PC-3 (cell line): ENCODE results near the gene ARF1. TPM values are rescaled to one million over a fixed set of nuclear protein-coding genes. Genes with fewer than 3 reads are reported as not detected.

Experiments used
- ATAC-seq: fragments of 200-7000 bp; cut with Tn5 transposase; 2 replicates; pipeline ENCODE4 v1.9.1; 2020; ENCODE audit warnings: mild to moderate bottlenecking, moderate library complexity
- BruUV-seq: library from RNA; stranded (reverse); fragments of 400-500 nt; replicated peaks from 2 replicates; lab custom pipeline; 2021; lab: Mats Ljungman, UMichigan
- CTCF ChIA-PET: fragments of 300-600 bp; sonication (Branson Sonifier 250); formaldehyde crosslinking; loops from one replicate; lab custom pipeline; 2022; ENCODE audit warnings: antibody characterized with exemption; lab: Charles Lee
- POLR2A ChIA-PET: fragments of 300-600 bp; sonication (Branson Sonifier 250); formaldehyde crosslinking; loops from one replicate; lab custom pipeline; 2022; ENCODE audit warnings: antibody characterized with exemption; ENCODE audit not compliant: unreplicated experiment; lab: Charles Lee
- DNase-seq: peaks from one replicate; pipeline ENCODE4 v3.0.0-alpha.2; 2015
- H2AFZ ChIP-seq: fragments of 300-600 bp; sonication (generic); 2 replicates; pipeline ENCODE4 v1.6.0; 2016; ENCODE audit warnings: antibody characterized with exemption, low read length
- H3F3A ChIP-seq: fragments of 300-600 bp; sonication (generic); one replicate; pipeline ENCODE4 v1.6.0; 2017; ENCODE audit warnings: antibody characterized with exemption, low read length, control low read depth, mild to moderate bottlenecking; ENCODE audit not compliant: unreplicated experiment
- H3K27ac ChIP-seq: fragments of 300-600 bp; sonication (generic); 2 replicates; pipeline ENCODE4 v1.5.1; 2016; ENCODE audit warnings: mild to moderate bottlenecking, low read length
- H3K27me3 ChIP-seq: fragments of 300-600 bp; sonication (generic); 2 replicates; pipeline ENCODE4 v1.6.1; 2016; ENCODE audit warnings: low read length, mixed read lengths
- H3K36me3 ChIP-seq: fragments of 300-600 bp; sonication (generic); 2 replicates; pipeline ENCODE4 v1.6.1; 2016; ENCODE audit warnings: low read depth, mixed run types, low read length, mixed read lengths
- H3K4me1 ChIP-seq: fragments of 300-600 bp; sonication (generic); 2 replicates; pipeline ENCODE4 v1.5.1; 2016; ENCODE audit warnings: low read length; ENCODE audit not compliant: insufficient read depth
- H3K4me2 ChIP-seq: fragments of 300-600 bp; sonication (generic); 2 replicates; pipeline ENCODE4 v1.6.0; 2016; ENCODE audit warnings: low read length
- H3K4me3 ChIP-seq: fragments of 300-600 bp; sonication (generic); 2 replicates; pipeline ENCODE4 v1.5.1; 2016; ENCODE audit warnings: mild to moderate bottlenecking, low read length, mixed read lengths
- H3K79me2 ChIP-seq: fragments of 300-600 bp; sonication (generic); 2 replicates; pipeline ENCODE4 v1.6.1; 2017; ENCODE audit warnings: low read length, mixed read lengths
- H3K9ac ChIP-seq: fragments of 300-600 bp; sonication (generic); 2 replicates; pipeline ENCODE4 v1.6.0; 2016; ENCODE audit warnings: mild to moderate bottlenecking, low read length
- H3K9me2 ChIP-seq: fragments of 300-600 bp; sonication (generic); replicated peaks from 2 replicates; pipeline ENCODE4 v1.6.1; 2016; ENCODE audit warnings: mixed run types, low read length, mixed read lengths
- H3K9me3 ChIP-seq: fragments of 300-600 bp; sonication (generic); 2 replicates; pipeline ENCODE4 v1.6.1; 2016; ENCODE audit warnings: low read length, mixed read lengths
- H4K20me1 ChIP-seq: fragments of 300-600 bp; sonication (generic); 2 replicates; pipeline ENCODE4 v1.6.1; 2016; ENCODE audit warnings: low read length, mixed read lengths
- EZH2 ChIP-seq: fragments of 300-600 bp; sonication (generic); IDR thresholded peaks from one replicate; pipeline ENCODE4 v1.6.1; 2017; ENCODE audit warnings: antibody characterized with exemption, mild to moderate bottlenecking, low read length; ENCODE audit not compliant: unreplicated experiment
- EZH2phosphoT487 ChIP-seq: fragments of 300-600 bp; sonication (generic); IDR thresholded peaks from 2 replicates; pipeline ENCODE4 v1.6.1; 2018; ENCODE audit warnings: mild to moderate bottlenecking, antibody characterized with exemption, low read length, borderline replicate concordance
- intact Hi-C: fragments of 100-400 bp; cut with micrococcal nuclease; formaldehyde crosslinking; loops from 2 replicates; pipeline ENCODE4 v1.9.0; 2023
- total RNA-seq: library from RNA; depleted of rRNA; stranded (reverse); fragments of >200 nt; gene quantifications from 2 replicates; pipeline ENCODE4 v1.2.3, GENCODE V29; 2014
- TF ChIP-seq, protein P1 (sequence below): fragments of 300-600 bp; sonication (generic); conservative IDR thresholded peaks from 2 replicates; pipeline ENCODE4 v1.5.1; 2017; ENCODE audit warnings: antibody characterized with exemption, low read depth, mild to moderate bottlenecking, low read length

ARF1 gene
- total RNA-seq, 1 experiment from 2014 or later, result 688 TPM

DNA sequence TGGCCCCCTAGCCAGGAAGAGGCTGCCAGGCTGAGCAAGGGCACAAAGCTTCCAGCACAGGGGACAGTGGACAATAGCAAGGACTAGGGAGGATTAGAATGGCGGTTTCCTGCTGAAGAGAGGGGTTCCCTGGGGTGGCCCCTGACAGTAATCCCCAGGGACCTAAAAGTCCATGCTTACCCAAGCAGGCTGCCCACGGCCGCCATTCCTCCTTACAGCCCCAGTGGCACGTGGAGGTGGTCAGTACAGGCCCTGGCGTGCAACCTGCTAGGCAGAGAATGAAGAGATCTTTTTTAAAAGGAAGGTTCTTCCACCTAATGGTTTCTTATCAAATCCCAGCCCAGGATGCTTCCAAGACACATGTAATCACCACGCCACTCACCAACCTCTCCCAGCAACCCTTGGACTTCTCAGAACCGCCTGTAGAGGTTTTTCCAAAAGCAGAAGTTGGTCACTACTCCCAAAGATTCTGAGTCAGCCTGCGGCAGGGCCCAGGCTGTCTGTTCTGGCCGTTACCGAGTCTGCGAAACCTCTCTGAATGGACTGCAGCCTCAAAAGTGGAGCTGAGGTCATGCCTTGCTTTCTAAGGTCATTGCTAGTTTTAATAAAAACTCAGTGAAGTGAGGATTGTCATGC is 25.7 kb downstream of the ARF1 start:
- Histone ChIP-seq H3K4me2 (peak overlapping the region; percentile 86), H3F3A (no peaks in the 10 kb centered on the region), H3K27ac (no peak overlapping the region), H2AFZ (no peak overlapping the region), H3K36me3 (peaks cover 17% of the 10 kb centered on the region; the same call in 1 of the 2 replicates), H4K20me1 (no peaks in the 10 kb centered on the region), H3K4me1 (peaks cover 28% of the 10 kb centered on the region), H3K79me2 (peaks cover 30% of the 10 kb centered on the region), H3K4me3 (peak overlapping the region; percentile 87), H3K9me2 (no peaks in the 10 kb centered on the region), H3K27me3 (no peaks in the 10 kb centered on the region), H3K9ac (peak overlapping the region; percentile 91), H3K9me3 (no peaks in the 10 kb centered on the region)
- TF ChIP-seq EZH2phosphoT487 (no peak), EZH2 (no peak)
- TF ChIP-seq, protein P1, sequence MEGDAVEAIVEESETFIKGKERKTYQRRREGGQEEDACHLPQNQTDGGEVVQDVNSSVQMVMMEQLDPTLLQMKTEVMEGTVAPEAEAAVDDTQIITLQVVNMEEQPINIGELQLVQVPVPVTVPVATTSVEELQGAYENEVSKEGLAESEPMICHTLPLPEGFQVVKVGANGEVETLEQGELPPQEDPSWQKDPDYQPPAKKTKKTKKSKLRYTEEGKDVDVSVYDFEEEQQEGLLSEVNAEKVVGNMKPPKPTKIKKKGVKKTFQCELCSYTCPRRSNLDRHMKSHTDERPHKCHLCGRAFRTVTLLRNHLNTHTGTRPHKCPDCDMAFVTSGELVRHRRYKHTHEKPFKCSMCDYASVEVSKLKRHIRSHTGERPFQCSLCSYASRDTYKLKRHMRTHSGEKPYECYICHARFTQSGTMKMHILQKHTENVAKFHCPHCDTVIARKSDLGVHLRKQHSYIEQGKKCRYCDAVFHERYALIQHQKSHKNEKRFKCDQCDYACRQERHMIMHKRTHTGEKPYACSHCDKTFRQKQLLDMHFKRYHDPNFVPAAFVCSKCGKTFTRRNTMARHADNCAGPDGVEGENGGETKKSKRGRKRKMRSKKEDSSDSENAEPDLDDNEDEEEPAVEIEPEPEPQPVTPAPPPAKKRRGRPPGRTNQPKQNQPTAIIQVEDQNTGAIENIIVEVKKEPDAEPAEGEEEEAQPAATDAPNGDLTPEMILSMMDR, result no peak
- ChIA-PET CTCF (interaction anchor here (0.6 kb wide), 1 partner anchor 109 kb away, joined by 7 read pairs; no protein-coding TSS in a partner anchor), POLR2A (no interaction called here)
- no TSS peak for BruUV-seq
- ATAC-seq (no peak), DNase-seq (no peak)
- intact Hi-C loops, result loop anchor here (2.0 to 10.0 kb wide), 2 partner anchors 59 to 543 kb away; partner anchors contain the start of gene ZNF678

DNA sequence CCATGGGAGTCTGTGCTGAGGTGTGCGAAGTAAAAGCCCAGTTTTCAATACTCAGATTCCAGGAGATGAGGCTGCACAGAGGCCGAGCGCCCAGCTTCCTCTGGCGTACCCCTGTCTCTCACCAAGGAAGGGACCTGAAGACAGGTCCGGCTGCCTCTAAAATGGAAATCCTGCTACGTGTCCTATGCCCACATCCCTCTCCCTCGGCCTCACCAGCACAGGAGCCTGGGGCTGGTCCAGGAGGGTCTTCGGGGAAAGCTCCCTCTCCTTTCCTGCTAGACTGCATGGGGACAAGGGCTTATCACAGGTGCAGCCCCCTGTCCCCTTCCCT is 26.2 kb downstream of the ARF1 start:
- TF ChIP-seq, protein P1, result no peak
- Histone ChIP-seq H4K20me1 (no peaks in the 10 kb centered on the region), H3K36me3 (peaks cover 17% of the 10 kb centered on the region; the same call in 1 of the 2 replicates), H3K79me2 (peaks cover 28% of the 10 kb centered on the region), H3K9me2 (no peaks in the 10 kb centered on the region), H3K9me3 (no peaks in the 10 kb centered on the region), H3K27ac (peak overlapping the region; percentile 31), H2AFZ (peak overlapping the region; percentile 96), H3K27me3 (no peaks in the 10 kb centered on the region), H3K4me2 (peak overlapping the region; percentile 86), H3K9ac (peak overlapping the region; percentile 91), H3F3A (no peaks in the 10 kb centered on the region), H3K4me3 (peak overlapping the region; percentile 87), H3K4me1 (peaks cover 25% of the 10 kb centered on the region)
- BruUV-seq, result TSS peak; percentile 72
- ChIA-PET POLR2A (no interaction called here), CTCF (no interaction called here)
- peak; percentile 5 for ATAC-seq
- no peak for DNase-seq
- intact Hi-C loops, result loop anchor here (1.0 to 10.0 kb wide), 3 partner anchors 32 to 544 kb away; partner anchors contain the start of genes GUK1 and ZNF678
